ENCODE results near the gene NDFIP1. TPM values are rescaled to one million over a fixed set of nuclear protein-coding genes. Genes with fewer than 3 reads are reported as not detected.

NDFIP1 gene
- total and polyA plus RNA-seq, 2 of the 13 experiments (the other 11 are each of a cell fraction or from before 2014, with no cell fraction given) = 12.4 to 15.7 TPM

Other genes starting within 250 kb of the NDFIP1 start
- gene PCDH1, start 230.4 kb upstream of the NDFIP1 start, total RNA-seq (2016; rRNA removed; fragmentation: Illumina TruSeq; extraction: Trizol) = 0.11 and 0.13 TPM in 2 replicates
- gene PCDH1, start 230.4 kb upstream of the NDFIP1 start, polyA plus RNA-seq (2011; rRNA removed) = 0.83 and 1.3 TPM in 2 replicates
- gene DELE1, start 184.9 kb upstream of the NDFIP1 start, total RNA-seq (2016; rRNA removed; fragmentation: Illumina TruSeq; extraction: Trizol) = 46.5 and 57.5 TPM in 2 replicates
- 90.3 and 97.1 TPM in 2 replicates for gene DELE1, start 184.9 kb upstream of the NDFIP1 start, polyA plus RNA-seq (2011; rRNA removed)
- not detected in 2 replicates for gene PCDH12, start 150.6 kb upstream of the NDFIP1 start, total RNA-seq (2016; rRNA removed; fragmentation: Illumina TruSeq; extraction: Trizol)
- gene PCDH12, start 150.6 kb upstream of the NDFIP1 start, polyA plus RNA-seq (2011; rRNA removed) = not detected in 2 replicates
- gene RNF14, start 139.7 kb upstream of the NDFIP1 start, total RNA-seq (2016; rRNA removed; fragmentation: Illumina TruSeq; extraction: Trizol) = 28.1 and 42.4 TPM in 2 replicates
- 11.0 and 11.3 TPM in 2 replicates for gene RNF14, start 139.7 kb upstream of the NDFIP1 start, polyA plus RNA-seq (2011; rRNA removed)
- gene GNPDA1, start 95.8 kb upstream of the NDFIP1 start, total RNA-seq (2016; rRNA removed; fragmentation: Illumina TruSeq; extraction: Trizol) = 54.1 and 74.9 TPM in 2 replicates
- 6.0 and 6.1 TPM in 2 replicates for gene GNPDA1, start 95.8 kb upstream of the NDFIP1 start, polyA plus RNA-seq (2011; rRNA removed)
- 8.9 and 9.0 TPM in 2 replicates for gene SPRY4, start 216.2 kb downstream of the NDFIP1 start, total RNA-seq (2016; rRNA removed; fragmentation: Illumina TruSeq; extraction: Trizol)
- gene SPRY4, start 216.2 kb downstream of the NDFIP1 start, polyA plus RNA-seq (2011; rRNA removed) = 17.8 and 19.2 TPM in 2 replicates